Renal pelvis (tissue), 12 donors: Measurements from ENCODE around the gene MYL6. TPM values are rescaled to one million over a fixed set of nuclear protein-coding genes. Genes with fewer than 3 reads are reported as not detected.
"Not testable (repeated sequence)": the region's sequence is repeated elsewhere in the genome, so short reads cannot be mapped to it uniquely, and the experiment has no call there.

Experiments
- DNase-seq: peaks from one replicate; pipeline ENCODE4 v3.0.0-alpha.2; 2013
- long read RNA-seq, 16 experiments: transcript quantifications; one replicate each; lab custom pipeline, GENCODE V29; 2026
- polyA plus RNA-seq, 3 donors: library from polyadenylated mRNA; unstranded; fragments of 120-200 nt; gene quantifications; one replicate each; pipeline ENCODE4 v1.2.1, GENCODE V29; 2013; ENCODE audit not compliant: insufficient read length in 3 of 3

The MYL6 gene
- 1,000 to 10,000 TPM; 1,644 to 2,112 (median 1,781) TPM for polyA plus RNA-seq
- long read RNA-seq, donor 1, transcript MYL6-219 (5 exons, 1,438 nt): minor isoform, 23 of 1,307 reads
- long read RNA-seq, donor 1, transcript MYL6-218 (7 exons, 901 nt): major isoform, 409 of 1,307 reads
- long read RNA-seq, donor 1, transcript MYL6-207 (6 exons, 655 nt): minor isoform, 356 of 1,307 reads
- long read RNA-seq, donor 1, transcript MYL6-212 (4 exons, 582 nt): minor isoform, 51 of 1,307 reads
- long read RNA-seq, donor 1, partial matches to known transcripts: 355 of 1,307 reads
- long read RNA-seq, donor 1, other reads (novel, unspliced or antisense): 99 of 1,307 reads
- long read RNA-seq, donor 2, transcript MYL6-219 (5 exons, 1,438 nt): minor isoform, 28 of 1,469 reads
- long read RNA-seq, donor 2, transcript MYL6-207 (6 exons, 655 nt): minor isoform, 326 of 1,469 reads
- long read RNA-seq, donor 2, transcript MYL6-212 (4 exons, 582 nt): minor isoform, 41 of 1,469 reads
- long read RNA-seq, donor 2, transcript MYL6-218 (7 exons, 901 nt): major isoform, 512 of 1,469 reads
- long read RNA-seq, donor 2, partial matches to known transcripts: 409 of 1,469 reads
- long read RNA-seq, donor 2, other reads (novel, unspliced or antisense): 132 of 1,469 reads
- long read RNA-seq, donor 3, transcript MYL6-218 (7 exons, 901 nt): major isoform, 406 of 1,297 reads
- long read RNA-seq, donor 3, transcript MYL6-207 (6 exons, 655 nt): minor isoform, 291 of 1,297 reads
- long read RNA-seq, donor 3, transcript MYL6-219 (5 exons, 1,438 nt): minor isoform, 20 of 1,297 reads
- long read RNA-seq, donor 3, transcript MYL6-212 (4 exons, 582 nt): minor isoform, 51 of 1,297 reads
- long read RNA-seq, donor 3, partial matches to known transcripts: 401 of 1,297 reads
- long read RNA-seq, donor 3, other reads (novel, unspliced or antisense): 110 of 1,297 reads
- long read RNA-seq, donor 4, transcript MYL6-219 (5 exons, 1,438 nt): minor isoform, 26 of 1,647 reads
- long read RNA-seq, donor 4, transcript MYL6-207 (6 exons, 655 nt): minor isoform, 384 of 1,647 reads
- long read RNA-seq, donor 4, transcript MYL6-212 (4 exons, 582 nt): minor isoform, 44 of 1,647 reads
- long read RNA-seq, donor 4, transcript MYL6-218 (7 exons, 901 nt): major isoform, 594 of 1,647 reads
- long read RNA-seq, donor 4, partial matches to known transcripts: 458 of 1,647 reads
- long read RNA-seq, donor 4, other reads (novel, unspliced or antisense): 116 of 1,647 reads
- long read RNA-seq, donor 5, transcript MYL6-218 (7 exons, 901 nt): major isoform, 254 of 689 reads
- long read RNA-seq, donor 5, transcript MYL6-207 (6 exons, 655 nt): minor isoform, 157 of 689 reads
- long read RNA-seq, donor 5, transcript MYL6-219 (5 exons, 1,438 nt): minor isoform, 5 of 689 reads
- long read RNA-seq, donor 5, transcript MYL6-212 (4 exons, 582 nt): minor isoform, 34 of 689 reads
- long read RNA-seq, donor 5, partial matches to known transcripts: 188 of 689 reads
- long read RNA-seq, donor 5, other reads (novel, unspliced or antisense): 41 of 689 reads
- long read RNA-seq, donor 6, transcript MYL6-218 (7 exons, 901 nt): major isoform, 351 of 1,208 reads
- long read RNA-seq, donor 6, transcript MYL6-219 (5 exons, 1,438 nt): minor isoform, 25 of 1,208 reads
- long read RNA-seq, donor 6, transcript MYL6-207 (6 exons, 655 nt): minor isoform, 327 of 1,208 reads
- long read RNA-seq, donor 6, transcript MYL6-212 (4 exons, 582 nt): minor isoform, 67 of 1,208 reads
- long read RNA-seq, donor 6, partial matches to known transcripts: 341 of 1,208 reads
- long read RNA-seq, donor 6, other reads (novel, unspliced or antisense): 86 of 1,208 reads
- long read RNA-seq, donor 7, transcript MYL6-219 (5 exons, 1,438 nt): minor isoform, 13 of 1,446 reads
- long read RNA-seq, donor 7, transcript MYL6-212 (4 exons, 582 nt): minor isoform, 63 of 1,446 reads
- long read RNA-seq, donor 7, transcript MYL6-218 (7 exons, 901 nt): major isoform, 383 of 1,446 reads
- long read RNA-seq, donor 7, transcript MYL6-207 (6 exons, 655 nt): minor isoform, 277 of 1,446 reads
- long read RNA-seq, donor 7, partial matches to known transcripts: 590 of 1,446 reads
- long read RNA-seq, donor 7, other reads (novel, unspliced or antisense): 99 of 1,446 reads
- long read RNA-seq, donor 8, transcript MYL6-219 (5 exons, 1,438 nt): minor isoform, 9 of 690 reads
- long read RNA-seq, donor 8, transcript MYL6-218 (7 exons, 901 nt): major isoform, 311 of 690 reads
- long read RNA-seq, donor 8, transcript MYL6-212 (4 exons, 582 nt): minor isoform, 28 of 690 reads
- long read RNA-seq, donor 8, transcript MYL6-207 (6 exons, 655 nt): minor isoform, 57 of 690 reads
- long read RNA-seq, donor 8, partial matches to known transcripts: 241 of 690 reads
- long read RNA-seq, donor 8, other reads (novel, unspliced or antisense): 36 of 690 reads
- long read RNA-seq, donor 9, transcript MYL6-207 (6 exons, 655 nt): minor isoform, 359 of 1,526 reads
- long read RNA-seq, donor 9, transcript MYL6-218 (7 exons, 901 nt): major isoform, 493 of 1,526 reads
- long read RNA-seq, donor 9, transcript MYL6-212 (4 exons, 582 nt): minor isoform, 43 of 1,526 reads
- long read RNA-seq, donor 9, transcript MYL6-219 (5 exons, 1,438 nt): minor isoform, 16 of 1,526 reads
- long read RNA-seq, donor 9, partial matches to known transcripts: 503 of 1,526 reads
- long read RNA-seq, donor 9, other reads (novel, unspliced or antisense): 94 of 1,526 reads
- long read RNA-seq, donor 10, transcript MYL6-212 (4 exons, 582 nt): minor isoform, 38 of 1,126 reads
- long read RNA-seq, donor 10, transcript MYL6-207 (6 exons, 655 nt): minor isoform, 282 of 1,126 reads
- long read RNA-seq, donor 10, transcript MYL6-219 (5 exons, 1,438 nt): minor isoform, 20 of 1,126 reads
- long read RNA-seq, donor 10, transcript MYL6-218 (7 exons, 901 nt): major isoform, 352 of 1,126 reads
- long read RNA-seq, donor 10, partial matches to known transcripts: 344 of 1,126 reads
- long read RNA-seq, donor 10, other reads (novel, unspliced or antisense): 74 of 1,126 reads
- long read RNA-seq, donor 11, transcript MYL6-212 (4 exons, 582 nt): minor isoform, 44 of 735 reads
- long read RNA-seq, donor 11, transcript MYL6-218 (7 exons, 901 nt): major isoform, 214 of 735 reads
- long read RNA-seq, donor 11, transcript MYL6-219 (5 exons, 1,438 nt): minor isoform, 10 of 735 reads
- long read RNA-seq, donor 11, transcript MYL6-207 (6 exons, 655 nt): minor isoform, 186 of 735 reads
- long read RNA-seq, donor 11, partial matches to known transcripts: 226 of 735 reads
- long read RNA-seq, donor 11, other reads (novel, unspliced or antisense): 37 of 735 reads
- long read RNA-seq, donor 12, transcript MYL6-212 (4 exons, 582 nt): minor isoform, 48 of 2,060 reads
- long read RNA-seq, donor 12, transcript MYL6-219 (5 exons, 1,438 nt): minor isoform, 19 of 2,060 reads
- long read RNA-seq, donor 12, transcript MYL6-207 (6 exons, 655 nt): minor isoform, 346 of 2,060 reads
- long read RNA-seq, donor 12, transcript MYL6-218 (7 exons, 901 nt): major isoform, 548 of 2,060 reads
- long read RNA-seq, donor 12, partial matches to known transcripts: 955 of 2,060 reads
- long read RNA-seq, donor 12, other reads (novel, unspliced or antisense): 130 of 2,060 reads
- long read RNA-seq, donor 13, transcript MYL6-218 (7 exons, 901 nt): major isoform, 202 of 741 reads
- long read RNA-seq, donor 13, transcript MYL6-212 (4 exons, 582 nt): minor isoform, 29 of 741 reads
- long read RNA-seq, donor 13, transcript MYL6-207 (6 exons, 655 nt): minor isoform, 162 of 741 reads
- long read RNA-seq, donor 13, transcript MYL6-219 (5 exons, 1,438 nt): minor isoform, 15 of 741 reads
- long read RNA-seq, donor 13, partial matches to known transcripts: 283 of 741 reads
- long read RNA-seq, donor 13, other reads (novel, unspliced or antisense): 41 of 741 reads
- long read RNA-seq, donor 14: 0 reads
- long read RNA-seq, donor 15, transcript MYL6-219 (5 exons, 1,438 nt): minor isoform, 33 of 1,537 reads
- long read RNA-seq, donor 15, transcript MYL6-207 (6 exons, 655 nt): major isoform, 648 of 1,537 reads
- long read RNA-seq, donor 15, transcript MYL6-218 (7 exons, 901 nt): minor isoform, 509 of 1,537 reads
- long read RNA-seq, donor 15, transcript MYL6-212 (4 exons, 582 nt): minor isoform, 59 of 1,537 reads
- long read RNA-seq, donor 15, partial matches to known transcripts: 249 of 1,537 reads
- long read RNA-seq, donor 15, other reads (novel, unspliced or antisense): 6 of 1,537 reads
- long read RNA-seq, donor 16, transcript MYL6-219 (5 exons, 1,438 nt): minor isoform, 15 of 1,469 reads
- long read RNA-seq, donor 16, transcript MYL6-212 (4 exons, 582 nt): minor isoform, 42 of 1,469 reads
- long read RNA-seq, donor 16, transcript MYL6-218 (7 exons, 901 nt): major isoform, 461 of 1,469 reads
- long read RNA-seq, donor 16, transcript MYL6-207 (6 exons, 655 nt): minor isoform, 367 of 1,469 reads
- long read RNA-seq, donor 16, partial matches to known transcripts: 489 of 1,469 reads
- long read RNA-seq, donor 16, other reads (novel, unspliced or antisense): 79 of 1,469 reads

DNA sequence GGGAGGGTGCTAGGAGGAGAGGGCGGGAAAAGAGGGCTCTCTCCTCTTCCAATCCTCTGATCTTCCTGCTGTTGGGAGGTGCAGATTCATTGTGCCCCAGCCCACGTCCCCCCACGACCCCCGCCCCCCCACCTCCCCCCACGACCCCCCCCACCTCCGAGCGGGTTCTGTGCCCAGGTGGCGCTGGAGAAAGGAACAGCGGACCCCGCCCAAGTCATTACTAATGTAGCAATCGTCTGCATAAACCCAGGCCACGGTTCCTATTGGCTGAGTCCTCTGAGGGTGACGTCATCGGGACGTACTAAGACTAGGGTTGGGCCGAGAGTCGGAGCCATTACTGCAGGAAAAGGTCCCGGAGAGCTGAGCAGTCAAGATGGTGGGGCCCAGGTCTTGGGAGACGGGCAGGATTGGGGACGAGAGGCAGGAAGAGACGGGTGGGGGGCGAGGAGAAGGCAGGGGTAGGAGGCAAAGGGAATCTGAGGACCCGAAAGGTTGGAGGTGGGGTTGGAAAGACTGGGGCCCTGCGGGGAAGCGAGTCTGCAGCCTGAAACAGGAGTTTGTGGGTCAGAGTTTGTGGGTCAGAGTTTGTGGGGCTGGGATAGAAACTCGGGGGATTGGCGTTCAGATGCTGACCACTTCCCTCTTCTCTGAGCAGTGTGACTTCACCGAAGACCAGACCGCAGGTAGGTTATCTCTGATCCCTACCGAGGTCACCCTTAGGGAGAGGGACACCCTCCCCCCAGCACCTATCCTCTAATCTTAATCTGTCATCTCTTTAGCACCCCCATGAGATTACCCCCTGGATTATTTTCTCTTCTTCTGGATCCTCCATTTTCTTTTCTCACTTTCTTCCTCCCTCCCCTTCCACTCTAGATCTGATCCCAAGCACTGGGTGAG, at the start of gene MYL6:
MYL6 (plus strand) TSS at position 331 of the 897 bp plus-strand sequence; CDS start at position 374, 43 bp downstream.
- peak; percentile 99 for DNase-seq

DNA sequence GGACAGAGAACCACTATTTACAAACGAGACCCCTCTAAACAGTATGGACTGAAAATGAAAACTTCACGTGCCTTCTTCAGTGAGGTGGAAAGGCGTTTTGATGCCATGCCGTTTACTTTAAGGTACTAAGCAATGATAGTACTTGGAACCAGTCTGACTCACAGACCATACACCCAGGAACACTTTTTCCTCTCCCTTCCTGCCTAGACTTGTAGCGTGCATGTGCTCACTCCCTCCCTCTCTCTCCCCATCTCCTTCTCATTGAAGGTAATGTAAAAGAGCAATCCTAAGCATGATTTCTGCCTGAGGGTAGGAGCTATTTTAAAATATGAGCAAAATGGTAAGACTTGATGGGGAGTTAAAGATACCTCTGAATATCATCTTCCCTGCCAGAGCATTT, 47.6 kb upstream of the MYL6 start:
- no peak for DNase-seq

- no peak for DNase-seq
Measured at GRCh38 chr12:56114084-56114483, 44.1 kb upstream of the MYL6 start.

DNA sequence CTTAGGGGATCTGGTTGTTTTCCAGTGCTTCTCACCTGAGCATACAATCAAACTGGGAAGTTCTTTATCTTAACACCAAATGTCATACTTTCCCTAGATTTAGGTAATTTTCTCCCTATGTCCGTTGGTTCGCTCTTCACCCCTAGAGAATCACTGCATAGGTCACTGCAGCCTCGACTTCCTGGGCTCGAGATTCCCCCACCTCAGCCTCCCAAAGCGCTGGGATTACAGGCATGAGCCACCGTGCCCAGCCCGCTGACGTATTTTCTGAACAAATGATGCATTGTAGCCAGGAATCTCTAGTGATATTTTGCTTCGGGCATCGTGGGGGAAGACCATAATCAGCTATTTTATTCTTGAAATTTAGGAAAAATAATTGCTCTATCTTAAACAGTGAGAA, 42.8 kb upstream of the MYL6 start:
- DNase-seq: no peak

- peak; percentile 97 for DNase-seq
Measured at GRCh38 chr12:56116267-56117081, 41.7 kb upstream of the MYL6 start, which contains the start of gene RPL41. RPL41 (plus strand) TSS chr12:56116633.

DNA sequence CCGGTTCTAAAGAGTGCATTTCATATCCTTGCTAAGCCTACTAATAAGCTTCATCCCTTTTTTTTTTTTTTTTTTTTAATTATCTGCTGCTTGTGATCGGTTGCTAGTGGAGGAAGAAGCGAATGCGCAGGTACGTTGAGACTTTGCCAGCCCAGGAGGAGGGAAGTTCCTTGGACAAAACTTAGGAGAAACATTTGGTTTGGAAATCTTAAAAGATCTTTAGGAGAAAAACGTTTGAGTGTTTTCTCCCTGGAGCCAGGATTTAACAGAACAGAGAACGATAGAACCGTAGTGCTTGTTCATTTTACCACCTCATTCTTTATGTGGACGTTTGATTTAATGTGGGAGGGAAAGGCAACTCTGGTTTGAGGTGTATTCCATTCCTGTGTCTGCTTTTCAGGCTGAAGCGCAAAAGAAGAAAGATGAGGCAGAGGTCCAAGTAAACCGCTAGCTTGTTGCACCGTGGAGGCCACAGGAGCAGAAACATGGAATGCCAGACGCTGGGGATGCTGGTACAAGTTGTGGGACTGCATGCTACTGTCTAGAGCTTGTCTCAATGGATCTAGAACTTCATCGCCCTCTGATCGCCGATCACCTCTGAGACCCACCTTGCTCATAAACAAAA, 41.0 kb upstream of the MYL6 start:
- DNase-seq: not testable (repeated sequence)

- DNase-seq: peak; percentile 99
Measured at GRCh38 chr12:56117778-56118687, 40.1 kb upstream of the MYL6 start, which contains the start of gene ZC3H10. ZC3H10 (plus strand) TSS chr12:56118266; CDS start chr12:56120563, 2,297 bp downstream.

DNA sequence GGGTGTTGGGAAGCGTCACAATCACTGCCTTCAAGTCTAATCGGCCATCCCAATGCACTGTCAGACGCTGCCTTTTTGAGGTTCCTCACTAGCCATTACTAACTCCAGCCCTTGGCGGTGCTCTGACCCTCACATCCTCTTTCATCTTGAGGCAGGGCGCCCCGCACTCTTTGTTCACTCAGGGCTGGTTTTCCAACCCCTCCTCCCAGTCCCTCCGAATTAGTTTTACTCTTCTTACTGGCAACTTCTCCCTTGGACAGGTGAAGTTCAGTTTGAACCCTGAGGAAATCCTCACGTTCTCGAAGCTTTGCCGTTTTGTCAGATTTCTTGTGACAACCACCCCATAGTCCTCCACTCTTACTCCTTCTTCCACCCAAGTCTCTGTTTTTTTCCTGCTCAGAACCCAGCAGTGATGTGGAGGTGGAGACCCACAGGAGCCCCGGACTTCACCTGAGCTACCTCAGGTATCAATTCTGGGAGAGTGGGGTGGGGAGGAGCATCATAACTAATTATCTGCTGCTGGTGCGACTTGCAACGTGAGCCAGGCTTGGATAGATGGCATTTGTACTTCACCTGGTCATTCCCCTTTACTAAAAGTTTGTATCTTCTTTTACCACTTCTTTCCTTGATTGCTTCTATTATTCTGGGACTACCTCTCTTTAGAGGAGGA, 39.3 kb upstream of the MYL6 start:
- no peak for DNase-seq

DNA sequence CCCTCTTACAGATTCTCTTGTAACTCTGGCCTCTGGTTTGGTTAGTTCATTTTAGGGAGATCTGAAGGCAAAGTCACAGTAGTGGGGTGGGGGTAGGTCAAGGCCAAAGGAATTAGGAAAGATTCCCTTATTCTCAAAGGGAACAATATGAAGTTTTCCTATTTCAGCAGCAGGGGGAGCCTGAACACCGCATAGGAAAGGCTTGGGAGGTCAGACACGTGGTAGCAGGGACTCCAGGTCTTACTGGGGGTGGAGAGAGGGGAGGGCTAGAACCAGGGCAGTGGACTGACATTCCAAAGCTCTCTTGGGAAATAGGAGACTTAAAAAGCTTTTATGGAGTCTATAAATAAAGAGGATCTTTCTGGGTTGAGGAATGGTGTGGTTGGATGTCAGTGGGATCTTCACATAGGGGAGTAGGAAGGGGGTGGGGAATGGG, 38.8 kb upstream of the MYL6 start:
- peak; percentile 92 for DNase-seq
